Activated CD8-positive, alpha-beta memory T cell treated with anti-CD3 and anti-CD28 coated beads for 4 hours (primary cell): ENCODE results near the gene PNPLA7.
"Not testable (repeated sequence)": the region's sequence is repeated elsewhere in the genome, so short reads cannot be mapped to it uniquely, and the experiment has no call there.

Source experiments
- DNase-seq, 2 donors: peaks; one replicate each; pipeline ENCODE4 v3.0.0-alpha.2; 2020; ENCODE audit warnings: low read depth in 2 of 2

The PNPLA7 gene

GRCh38 chr9:137422604-137423513 lies 127.3 kb downstream of the PNPLA7 start, which contains the start of the genes EXD3 and NOXA1:
EXD3 (minus strand) TSS chr9:137423162; CDS start chr9:137395357, 27,805 bp downstream.
NOXA1 (plus strand) TSS chr9:137423393; CDS start chr9:137423530, 137 bp downstream.
- peak; percentile 82 to 84 for DNase-seq

- DNase-seq = no peak
These were observed 128.2 kb downstream of the PNPLA7 start for GRCh38 chr9:137421838-137422603.

- no peak for DNase-seq
These were observed 132.8 kb downstream of the PNPLA7 start for GRCh38 chr9:137417161-137418021.

- DNase-seq = no peak
These were observed 133.5 kb downstream of the PNPLA7 start for GRCh38 chr9:137416563-137417151.

- no peak for DNase-seq
These were observed 134.1 kb downstream of the PNPLA7 start for GRCh38 chr9:137416006-137416562.

GRCh38 chr9:137415451-137415850 lies 134.8 kb downstream of the PNPLA7 start:
- DNase-seq = no peak

GRCh38 chr9:137412431-137412830 lies 137.8 kb downstream of the PNPLA7 start:
- DNase-seq = no peak

GRCh38 chr9:137411645-137412380 lies 138.4 kb downstream of the PNPLA7 start:
- DNase-seq = no peak

- no peak for DNase-seq
These were observed 138.9 kb downstream of the PNPLA7 start for GRCh38 chr9:137411260-137411644.

- no peak for DNase-seq
These were observed 139.3 kb downstream of the PNPLA7 start for GRCh38 chr9:137410891-137411249.

GRCh38 chr9:137410236-137410890 lies 139.8 kb downstream of the PNPLA7 start:
- DNase-seq = not testable (repeated sequence)
